Astrocyte of the cerebellum (primary cell): Measurements from ENCODE around the gene NDUFA8.

ENCODE experiments used
- DNase-seq: peaks from one replicate; pipeline ENCODE4 v3.0.0-alpha.2; 2011; ENCODE audit warnings: low read depth
- H3K4me3 ChIP-seq: 2 replicates; pipeline ENCODE4 v1.5.1; 2011; ENCODE audit warnings: mild to moderate bottlenecking, low read depth, low read length, moderate library complexity
- CTCF ChIP-seq: IDR thresholded peaks from 2 replicates; pipeline ENCODE4 v1.5.1; 2012; ENCODE audit warnings: low read length, low read depth, moderate library complexity, mild to moderate bottlenecking; ENCODE audit errors: missing control alignments
- in situ Hi-C: cut with HindIII; loops from 2 replicates; pipeline ENCODE4 v1.10.0; 2017; ENCODE audit warnings: low sequenced_read_pairs

The NDUFA8 gene

GRCh38 chr9:122192914-122193525 lies 33.4 kb upstream of the NDUFA8 start:
- in situ Hi-C loops = no loop called here
- no peak for DNase-seq
- no peak for TF ChIP-seq CTCF
- H3K4me3 ChIP-seq = no peak overlapping the region

GRCh38 chr9:122192261-122192875 lies 32.8 kb upstream of the NDUFA8 start:
- no peak for DNase-seq

GRCh38 chr9:122191584-122191983 lies 32.0 kb upstream of the NDUFA8 start:
- in situ Hi-C loops = no loop called here
- no peak for DNase-seq
- H3K4me3 ChIP-seq = no peak overlapping the region
- no peak for TF ChIP-seq CTCF

More at GRCh38 chr9:122192261-122192875, 32.8 kb upstream of the NDUFA8 start:
- no peak for TF ChIP-seq CTCF
- H3K4me3 ChIP-seq = no peak overlapping the region
- in situ Hi-C loops = no loop called here

GRCh38 chr9:122190597-122191381 lies 31.2 kb upstream of the NDUFA8 start:
- no peak for TF ChIP-seq CTCF
- in situ Hi-C loops = no loop called here
- no peak for DNase-seq
- H3K4me3 ChIP-seq = no peak overlapping the region

DNA sequence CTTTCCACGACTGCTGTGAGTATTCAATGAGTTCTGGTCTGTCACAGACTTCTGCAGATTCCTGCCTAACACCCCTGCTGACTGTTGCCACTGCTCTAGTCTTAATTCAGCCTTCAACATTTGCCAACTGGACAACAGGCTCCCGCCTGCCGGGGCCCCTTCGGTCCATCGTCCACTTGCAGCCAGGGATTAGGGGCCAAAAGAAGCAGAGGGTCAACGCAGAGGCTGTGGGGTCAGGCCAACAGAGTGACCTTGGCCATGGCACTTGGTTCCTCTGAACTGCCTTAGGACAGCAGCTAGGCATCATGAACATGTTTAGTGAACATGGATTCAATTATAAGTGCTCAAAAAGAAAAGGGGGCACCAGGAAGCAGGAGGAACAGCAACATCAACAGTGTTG lies 28.8 kb upstream of the NDUFA8 start:
- in situ Hi-C loops = no loop called here
- TF ChIP-seq CTCF = no peak

DNA sequence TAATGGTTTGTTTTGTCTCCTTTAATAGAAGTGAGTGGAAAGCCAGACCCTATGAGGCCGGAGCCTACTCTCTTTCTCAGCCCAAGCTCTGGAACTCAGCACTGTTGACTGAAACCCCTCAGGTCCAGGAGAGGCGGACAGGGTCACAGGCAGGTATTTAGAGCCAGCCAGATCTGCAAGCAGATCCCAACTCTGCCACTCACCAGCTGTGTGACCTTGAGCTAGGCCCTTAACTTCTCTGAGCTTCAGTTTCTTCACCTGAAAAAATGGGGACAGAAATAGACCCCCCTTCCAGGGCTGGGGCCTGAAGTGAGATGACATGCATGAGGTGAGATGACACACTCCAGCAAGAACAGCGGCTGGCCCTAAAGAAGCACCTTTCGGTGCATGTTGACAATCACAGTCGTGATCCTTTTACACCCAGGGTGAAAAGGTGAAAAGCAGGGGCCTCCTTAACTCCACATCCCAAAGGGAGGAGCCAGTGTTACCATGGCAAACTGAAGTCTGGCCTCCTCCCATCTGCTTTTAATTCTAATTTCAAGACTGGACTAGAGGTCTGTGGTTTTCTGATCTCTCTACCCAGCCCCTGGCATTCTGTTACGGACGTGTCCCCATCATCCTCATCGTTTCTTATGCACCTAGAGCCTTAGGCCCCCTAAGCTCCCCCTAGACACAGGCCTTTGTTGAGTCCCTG lies 27.3 kb upstream of the NDUFA8 start:
- no peak for TF ChIP-seq CTCF
- no peak for DNase-seq
- in situ Hi-C loops = no loop called here
- no peak overlapping the region for H3K4me3 ChIP-seq

More for the DNA sequence above, 28.8 kb upstream of the NDUFA8 start:
- no peak overlapping the region for H3K4me3 ChIP-seq
- no peak for DNase-seq
